Smooth muscle cell (in vitro differentiated cells): Measurements from ENCODE around the gene PSENEN. TPM values are rescaled to one million over a fixed set of nuclear protein-coding genes. Genes with fewer than 3 reads are reported as not detected.

Experiments used
- DNase-seq: peaks from one replicate; lab custom pipeline; 2025; ENCODE audit not compliant: unreplicated experiment; lab: John Stamatoyannopoulos, UW
- H2AFZ ChIP-seq: fragments of 200-600 bp; sonication (generic); 2 replicates; pipeline ENCODE4 v1.6.0; 2016; ENCODE audit warnings: antibody characterized with exemption, low read depth, mild to moderate bottlenecking
- H3F3A ChIP-seq: fragments of 200-600 bp; sonication (generic); 2 replicates; pipeline ENCODE4 v1.6.0; 2017; ENCODE audit warnings: antibody characterized with exemption, low read depth
- H3K27ac ChIP-seq: fragments of 200-600 bp; sonication (generic); 2 replicates; pipeline ENCODE4 v1.5.1; 2016; ENCODE audit warnings: low read depth, mild to moderate bottlenecking
- H3K27me3 ChIP-seq: fragments of 200-600 bp; sonication (generic); 2 replicates; pipeline ENCODE4 v1.6.1; 2016; ENCODE audit warnings: low read depth, mild to moderate bottlenecking
- H3K36me3 ChIP-seq: fragments of 200-600 bp; sonication (generic); 2 replicates; pipeline ENCODE4 v1.5.1; 2016; ENCODE audit warnings: low read depth
- H3K4me1 ChIP-seq: fragments of 200-600 bp; sonication (generic); 2 replicates; pipeline ENCODE4 v1.5.1; 2016; ENCODE audit warnings: low read depth
- H3K4me2 ChIP-seq: fragments of 200-600 bp; sonication (generic); 2 replicates; pipeline ENCODE4 v1.6.0; 2016; ENCODE audit warnings: mild to moderate bottlenecking
- H3K4me3 ChIP-seq: fragments of 200-600 bp; sonication (generic); 2 replicates; pipeline ENCODE4 v1.5.1; 2016; ENCODE audit warnings: mild to moderate bottlenecking
- H3K79me2 ChIP-seq: fragments of 200-600 bp; sonication (generic); 2 replicates; pipeline ENCODE4 v1.6.0; 2016; ENCODE audit warnings: low read depth, mild to moderate bottlenecking
- H3K9ac ChIP-seq: fragments of 200-600 bp; sonication (generic); 2 replicates; pipeline ENCODE4 v1.6.0; 2016; ENCODE audit warnings: low read depth
- H3K9me3 ChIP-seq: fragments of 200-600 bp; sonication (generic); replicated peaks from 2 replicates; pipeline ENCODE4 v1.5.1; 2016; ENCODE audit warnings: low read depth
- H4K20me1 ChIP-seq: fragments of 200-600 bp; sonication (generic); 2 replicates; pipeline ENCODE4 v1.6.0; 2016; ENCODE audit warnings: low read depth
- WGBS: methylation state at CpG from one replicate; pipeline ENCODE4 v1.1.7; 2016; ENCODE audit warnings: low lambda C conversion rate; 5-methylcytosine and 5-hydroxymethylcytosine counted together
- polyA plus RNA-seq: library from polyadenylated mRNA; unstranded; fragments of >200 nt; fragmentation: Nextera tagmentation; extraction: Ambion mirVana; gene quantifications from 2 replicates; pipeline ENCODE4 v1.2.1, GENCODE V29; 2016
- total RNA-seq: library from RNA; depleted of rRNA; stranded (reverse); fragments of >200 nt; gene quantifications from 2 replicates; pipeline ENCODE4 v1.2.3, GENCODE V29; 2014
- TF ChIP-seq, protein P1 (sequence below): fragments of 200-600 bp; sonication (generic); IDR thresholded peaks from 2 replicates; pipeline ENCODE4 v1.5.1; 2017; ENCODE audit warnings: borderline replicate concordance, mild to moderate bottlenecking, antibody characterized with exemption; ENCODE audit not compliant: insufficient read depth, poor library complexity, severe bottlenecking

The PSENEN gene
- total and polyA plus RNA-seq, 2 experiments from 2014 or later, result 65.4 to 137 TPM

DNA sequence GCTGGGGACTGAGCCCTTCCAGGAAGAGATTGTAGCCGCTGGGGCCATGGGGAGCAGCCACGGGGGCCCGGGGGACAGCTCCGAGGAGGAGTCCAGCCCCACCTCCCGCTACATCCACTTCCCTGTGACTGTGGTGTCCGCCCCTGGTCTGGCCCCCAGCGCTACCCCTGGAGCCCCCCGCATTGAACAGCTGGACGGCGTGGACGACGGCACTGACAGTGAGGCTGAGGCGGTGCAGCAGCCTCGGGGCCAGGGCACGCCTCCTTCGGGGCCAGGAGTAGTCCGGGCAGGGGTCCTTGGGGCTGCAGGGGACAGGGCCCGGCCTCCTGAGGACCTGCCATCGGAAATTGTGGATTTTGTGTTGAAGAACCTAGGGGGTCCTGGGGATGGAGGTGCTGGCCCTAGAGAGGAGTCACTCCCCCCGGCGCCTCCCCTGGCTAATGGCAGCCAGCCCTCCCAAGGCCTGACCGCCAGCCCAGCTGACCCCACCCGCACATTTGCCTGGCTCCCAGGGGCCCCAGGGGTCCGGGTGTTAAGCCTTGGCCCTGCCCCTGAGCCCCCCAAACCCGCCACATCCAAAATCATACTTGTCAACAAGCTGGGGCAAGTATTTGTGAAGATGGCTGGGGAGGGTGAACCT is 12.8 kb upstream of the PSENEN start:
- Histone ChIP-seq H4K20me1 (peaks cover 16% of the 10 kb centered on the region), H3K79me2 (no peaks in the 10 kb centered on the region), H3K27ac (no peak overlapping the region), H3K9ac (no peak overlapping the region), H3K27me3 (no peaks in the 10 kb centered on the region), H3K9me3 (no peaks in the 10 kb centered on the region), H3K4me1 (no peaks in the 10 kb centered on the region), H2AFZ (no peak overlapping the region), H3K36me3 (no peaks in the 10 kb centered on the region), H3K4me2 (no peak overlapping the region), H3F3A (no peaks in the 10 kb centered on the region), H3K4me3 (no peak overlapping the region)
- DNase-seq, result no peak
- 99% methylated on average over 22 of the region's 25 CpGs for WGBS
- TF ChIP-seq, protein P1, sequence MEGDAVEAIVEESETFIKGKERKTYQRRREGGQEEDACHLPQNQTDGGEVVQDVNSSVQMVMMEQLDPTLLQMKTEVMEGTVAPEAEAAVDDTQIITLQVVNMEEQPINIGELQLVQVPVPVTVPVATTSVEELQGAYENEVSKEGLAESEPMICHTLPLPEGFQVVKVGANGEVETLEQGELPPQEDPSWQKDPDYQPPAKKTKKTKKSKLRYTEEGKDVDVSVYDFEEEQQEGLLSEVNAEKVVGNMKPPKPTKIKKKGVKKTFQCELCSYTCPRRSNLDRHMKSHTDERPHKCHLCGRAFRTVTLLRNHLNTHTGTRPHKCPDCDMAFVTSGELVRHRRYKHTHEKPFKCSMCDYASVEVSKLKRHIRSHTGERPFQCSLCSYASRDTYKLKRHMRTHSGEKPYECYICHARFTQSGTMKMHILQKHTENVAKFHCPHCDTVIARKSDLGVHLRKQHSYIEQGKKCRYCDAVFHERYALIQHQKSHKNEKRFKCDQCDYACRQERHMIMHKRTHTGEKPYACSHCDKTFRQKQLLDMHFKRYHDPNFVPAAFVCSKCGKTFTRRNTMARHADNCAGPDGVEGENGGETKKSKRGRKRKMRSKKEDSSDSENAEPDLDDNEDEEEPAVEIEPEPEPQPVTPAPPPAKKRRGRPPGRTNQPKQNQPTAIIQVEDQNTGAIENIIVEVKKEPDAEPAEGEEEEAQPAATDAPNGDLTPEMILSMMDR, result no peak

DNA sequence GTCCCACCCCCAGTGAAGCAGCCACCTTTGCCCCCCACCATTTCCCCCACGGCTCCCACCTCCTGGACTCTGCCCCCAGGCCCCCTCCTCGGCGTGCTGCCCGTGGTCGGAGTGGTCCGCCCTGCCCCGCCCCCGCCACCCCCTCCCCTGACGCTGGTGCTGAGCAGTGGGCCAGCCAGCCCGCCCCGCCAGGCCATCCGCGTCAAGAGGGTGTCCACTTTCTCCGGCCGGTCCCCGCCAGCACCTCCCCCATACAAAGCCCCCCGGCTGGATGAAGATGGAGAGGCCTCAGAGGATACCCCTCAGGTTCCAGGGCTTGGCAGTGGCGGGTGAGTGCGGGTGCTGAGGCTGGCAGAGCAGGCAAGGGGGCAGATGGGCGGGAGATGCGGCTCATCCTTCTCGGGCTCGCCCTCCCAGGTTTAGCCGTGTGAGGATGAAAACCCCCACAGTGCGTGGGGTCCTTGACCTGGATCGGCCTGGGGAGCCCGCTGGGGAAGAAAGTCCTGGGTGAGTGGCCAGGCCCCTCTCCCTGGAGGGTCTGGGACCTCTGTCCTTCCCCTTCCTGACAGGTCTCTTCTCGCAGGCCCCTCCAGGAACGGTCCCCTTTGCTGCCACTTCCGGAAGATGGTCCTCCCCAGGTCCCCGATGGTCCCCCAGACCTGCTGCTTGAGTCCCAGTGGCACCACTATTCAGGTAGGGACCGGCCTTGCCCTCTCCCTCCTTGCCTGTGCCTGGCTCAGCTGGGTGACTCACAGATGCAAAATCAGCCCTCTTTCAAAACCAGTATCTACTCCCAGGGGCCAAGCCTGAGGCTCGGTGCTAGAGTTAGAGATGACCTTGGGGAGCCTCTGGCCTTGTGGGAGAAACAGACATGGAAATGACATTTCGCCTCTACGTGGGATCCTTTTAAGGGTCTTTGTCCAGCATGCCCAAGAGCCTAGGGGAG is 12.0 kb upstream of the PSENEN start:
- Histone ChIP-seq H3K9me3 (no peaks in the 10 kb centered on the region), H3K9ac (no peak overlapping the region), H3K27ac (no peak overlapping the region), H2AFZ (no peak overlapping the region), H3K27me3 (no peaks in the 10 kb centered on the region), H3K4me3 (no peak overlapping the region), H3K4me1 (no peaks in the 10 kb centered on the region), H3K79me2 (no peaks in the 10 kb centered on the region), H3K4me2 (no peak overlapping the region), H3K36me3 (no peaks in the 10 kb centered on the region), H3F3A (no peaks in the 10 kb centered on the region), H4K20me1 (peaks cover 16% of the 10 kb centered on the region)
- TF ChIP-seq, protein P1, result no peak
- no peak for DNase-seq
- WGBS, result 95% methylated on average over 25 of the region's 35 CpGs

- no peak overlapping the region for H3K9ac ChIP-seq
- no peaks in the 10 kb centered on the region for H3K9me3 ChIP-seq
- no peaks in the 10 kb centered on the region for H3F3A ChIP-seq
- DNase-seq, result no peak
- H3K36me3 ChIP-seq, result no peaks in the 10 kb centered on the region
- no peaks in the 10 kb centered on the region for H3K4me1 ChIP-seq
- TF ChIP-seq, protein P1, result no peak
- 96% methylated on average over 8 of the region's 8 CpGs for WGBS
- H3K79me2 ChIP-seq, result no peaks in the 10 kb centered on the region
- H3K27me3 ChIP-seq, result no peaks in the 10 kb centered on the region
- no peak overlapping the region for H3K4me3 ChIP-seq
- no peak overlapping the region for H3K4me2 ChIP-seq
- no peak overlapping the region for H2AFZ ChIP-seq
- peaks cover 13% of the 10 kb centered on the region for H4K20me1 ChIP-seq
- no peak overlapping the region for H3K27ac ChIP-seq
Observed at GRCh38 chr19:35734273-35734672, 11.2 kb upstream of the PSENEN start.
